ENCODE data around the gene SCN1A. TPM values are rescaled to one million over a fixed set of nuclear protein-coding genes. Genes with fewer than 3 reads are reported as not detected.

SCN1A gene
- total and polyA plus RNA-seq, 2 of the 8 experiments (the other 6 are each of a cell fraction or from before 2014, with no cell fraction given) = 0.18 to 1.9 TPM

- H2AFZ ChIP-seq (ENCODE audit: low read length) = no peak overlapping the region
- no peaks in the 10 kb centered on the region for H4K20me1 ChIP-seq (replicated peaks in 1 of 2; ENCODE audit: control insufficient read depth in 1 of 2, insufficient read depth in 2 of 2, low read length in 2 of 2)
- no peak overlapping the region for H3K4ac ChIP-seq (replicated peaks; ENCODE audit: insufficient read length, low read depth, low read length)
- POLR2A ChIA-PET (ENCODE audit: partially characterized antibody) = no interaction called here
- no peaks in the 10 kb centered on the region for H3K4me1 ChIP-seq (replicated peaks in 1 of 4; ENCODE audit: control insufficient read depth in 3 of 4, insufficient read depth in 4 of 4, low read length in 3 of 4)
- H3K18ac ChIP-seq (ENCODE audit: extremely low read depth, low read length) = no peak overlapping the region
- H2BK120ac ChIP-seq (replicated peaks; ENCODE audit: low read depth, low read length) = no peak overlapping the region
- H3K36me3 ChIP-seq (ENCODE audit: control insufficient read depth in 2 of 4, insufficient read depth in 4 of 4, low read length in 3 of 4) = no peaks in the 10 kb centered on the region
- no peak overlapping the region for H4K8ac ChIP-seq (ENCODE audit: extremely low read depth, insufficient read depth, low read length)
- H3K9ac ChIP-seq (replicated peaks in 1 of 4; ENCODE audit: extremely low read depth in 1 of 4, low read depth in 3 of 4, low read length in 3 of 4) = no peak overlapping the region
- H3K23ac ChIP-seq (ENCODE audit: insufficient read length) = no peak overlapping the region
- no peak overlapping the region for H2BK20ac ChIP-seq (ENCODE audit: low read length)
- TF ChIP-seq KDM4A (IDR thresholded peaks at IDR 0.05; ENCODE audit: low read depth, low read length, severe bottlenecking) (no peak), SAP30 (IDR thresholded peaks at IDR 0.05; ENCODE audit: insufficient read depth, insufficient replicate concordance, low read length) (no peak), SP1 (IDR thresholded peaks at IDR 0.05; ENCODE audit: low read depth, low read length) (no peak), TAF1 (IDR thresholded peaks at IDR 0.05; ENCODE audit: low read depth, low read length) (no peak), TBP (IDR thresholded peaks at IDR 0.05; ENCODE audit: low read depth, low read length) (no peak), JUN (IDR thresholded peaks at IDR 0.05; ENCODE audit: low read depth, low read length) (no peak), EGR1 (IDR thresholded peaks at IDR 0.05; ENCODE audit: borderline replicate concordance, low read depth, low read length) (no peak), FOSL1 (IDR thresholded peaks at IDR 0.05; ENCODE audit: insufficient read depth, low read depth, low read length) (no peak), TCF12 (IDR thresholded peaks at IDR 0.05; ENCODE audit: low read depth, low read length) (no peak), BRCA1 (IDR thresholded peaks at IDR 0.05; ENCODE audit: low read depth, low read length) (no peak), SP4 (IDR thresholded peaks at IDR 0.05; ENCODE audit: low read length) (no peak), SIX5 (IDR thresholded peaks at IDR 0.05; ENCODE audit: low read depth, low read length) (no peak), BCL11A (IDR thresholded peaks at IDR 0.05; ENCODE audit: low read depth in 2 of 2, low read length in 2 of 2) (no peak), SIN3A (conservative IDR thresholded peaks at IDR 0.05 in 1 of 2, IDR thresholded peaks at IDR 0.05 in 1 of 2; ENCODE audit: low read depth in 1 of 2, low read length in 2 of 2) (no peak)
- no peak overlapping the region for H3K56ac ChIP-seq (replicated peaks; ENCODE audit: insufficient read length, low read depth, low read length)
- no peak overlapping the region for H4K5ac ChIP-seq (ENCODE audit: insufficient read length, low read depth, low read length)
- no peak overlapping the region for H2BK5ac ChIP-seq (ENCODE audit: low read depth, low read length)
- H3K27ac ChIP-seq (ENCODE audit: low read depth, low read length) = no peak overlapping the region
- no peak overlapping the region for H3K4me3 ChIP-seq (ENCODE audit: extremely low read depth in 1 of 4, insufficient read depth in 2 of 4, low read depth in 3 of 4, low read length in 4 of 4)
- DNase-seq (ENCODE audit: low read depth in 1 of 2, low spot score in 2 of 2) (no peak), FAIRE-seq (no peak)
- no peaks in the 10 kb centered on the region for H3K9me3 ChIP-seq (ENCODE audit: insufficient read depth in 2 of 2, low read depth in 1 of 2, low read length in 1 of 2)
- H4K91ac ChIP-seq (replicated peaks; ENCODE audit: insufficient read length, low read length) = no peak overlapping the region
- no peak overlapping the region for H3K14ac ChIP-seq (ENCODE audit: insufficient read length)
- H3K4me2 ChIP-seq (ENCODE audit: insufficient read depth in 1 of 2, low read depth in 2 of 2, low read length in 2 of 2) = no peak overlapping the region
- no peaks in the 10 kb centered on the region for H3K23me2 ChIP-seq (ENCODE audit: low read depth, low read length)
- H2BK15ac ChIP-seq (ENCODE audit: low read length) = no peak overlapping the region
- no peaks in the 10 kb centered on the region for H3K79me2 ChIP-seq (ENCODE audit: control insufficient read depth in 1 of 2, insufficient read depth in 2 of 2, low read length in 2 of 2)
- CTCF ChIA-PET (ENCODE audit: partially characterized antibody) = no interaction called here
- no peaks in the 10 kb centered on the region for H3K79me1 ChIP-seq (ENCODE audit: low read depth, low read length)
- H3K27me3 ChIP-seq (replicated peaks in 1 of 4; ENCODE audit: control insufficient read depth in 3 of 4, extremely low read depth in 1 of 4, insufficient read depth in 3 of 4, low read length in 3 of 4) = no peaks in the 10 kb centered on the region
- no peak overlapping the region for H2BK12ac ChIP-seq (ENCODE audit: low read depth, low read length)
- no peak overlapping the region for H2AK5ac ChIP-seq (ENCODE audit: low read depth, low read length)
Observed at GRCh38 chr2:166025313-166025712, 102.5 kb downstream of the SCN1A start.
